ENCODE data around the gene WNT1.

DNA sequence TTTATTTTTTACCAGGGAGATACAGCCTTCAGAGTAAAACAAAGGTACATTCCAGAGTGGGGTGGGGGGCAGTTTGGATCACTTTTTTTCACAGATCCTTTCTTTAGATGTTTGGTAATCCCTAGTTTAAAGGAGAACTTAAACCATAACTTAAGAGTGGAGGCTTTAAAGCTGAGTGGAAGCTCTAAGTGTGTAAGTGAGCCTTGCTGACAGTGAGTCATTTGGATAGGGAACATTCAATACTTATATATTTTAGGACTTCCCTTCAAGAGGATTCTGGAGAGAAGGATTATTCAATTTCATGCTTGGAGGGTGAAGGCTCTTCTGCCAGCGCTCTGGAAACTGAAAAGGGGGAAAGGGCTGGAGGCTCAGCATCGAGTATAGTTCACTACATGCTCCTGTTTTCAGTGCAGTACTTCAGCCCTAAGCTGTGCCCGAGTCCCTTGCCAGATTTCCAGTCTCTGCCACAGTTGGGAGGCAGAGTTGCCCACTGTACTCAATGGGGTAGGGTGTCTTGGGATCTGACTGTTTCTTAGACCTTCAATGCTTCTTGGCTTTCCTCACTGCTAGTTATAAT lies 32.1 kb downstream of the WNT1 start:
- TF ChIP-seq, protein P1, sequence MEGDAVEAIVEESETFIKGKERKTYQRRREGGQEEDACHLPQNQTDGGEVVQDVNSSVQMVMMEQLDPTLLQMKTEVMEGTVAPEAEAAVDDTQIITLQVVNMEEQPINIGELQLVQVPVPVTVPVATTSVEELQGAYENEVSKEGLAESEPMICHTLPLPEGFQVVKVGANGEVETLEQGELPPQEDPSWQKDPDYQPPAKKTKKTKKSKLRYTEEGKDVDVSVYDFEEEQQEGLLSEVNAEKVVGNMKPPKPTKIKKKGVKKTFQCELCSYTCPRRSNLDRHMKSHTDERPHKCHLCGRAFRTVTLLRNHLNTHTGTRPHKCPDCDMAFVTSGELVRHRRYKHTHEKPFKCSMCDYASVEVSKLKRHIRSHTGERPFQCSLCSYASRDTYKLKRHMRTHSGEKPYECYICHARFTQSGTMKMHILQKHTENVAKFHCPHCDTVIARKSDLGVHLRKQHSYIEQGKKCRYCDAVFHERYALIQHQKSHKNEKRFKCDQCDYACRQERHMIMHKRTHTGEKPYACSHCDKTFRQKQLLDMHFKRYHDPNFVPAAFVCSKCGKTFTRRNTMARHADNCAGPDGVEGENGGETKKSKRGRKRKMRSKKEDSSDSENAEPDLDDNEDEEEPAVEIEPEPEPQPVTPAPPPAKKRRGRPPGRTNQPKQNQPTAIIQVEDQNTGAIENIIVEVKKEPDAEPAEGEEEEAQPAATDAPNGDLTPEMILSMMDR (IDR thresholded peaks at IDR 0.05; ENCODE audit: low read length), result no peak
- TF ChIP-seq EZH2 (optimal IDR thresholded peaks at IDR 0.05; ENCODE audit: low read depth, low read length), result no peak
